IMR-90 (cell line): ENCODE measurements around the gene CBX6. TPM values are rescaled to one million over a fixed set of nuclear protein-coding genes. Genes with fewer than 3 reads are reported as not detected.

ENCODE experiments used
- ATAC-seq: fragments of 200-7000 bp; cut with Tn5 transposase; 2 replicates; pipeline ENCODE4 v1.9.1; 2020; ENCODE audit warnings: low read depth, mild to moderate bottlenecking, moderate library complexity
- BruUV-seq: library from RNA; stranded (reverse); fragments of 400-500 nt; replicated peaks from 2 replicates; lab custom pipeline; 2021; lab: Mats Ljungman, UMichigan
- CTCF ChIA-PET: fragments of 300-600 bp; formaldehyde crosslinking; extraction: SDS; loops from one replicate; lab custom pipeline; 2021; ENCODE audit warnings: antibody characterized with exemption; lab: Yijun Ruan, JAX
- POLR2A ChIA-PET: fragments of 300-600 bp; sonication (Branson Sonifier 250); formaldehyde crosslinking; loops from one replicate; lab custom pipeline; 2022; ENCODE audit warnings: antibody characterized with exemption; ENCODE audit not compliant: unreplicated experiment; lab: Charles Lee
- DNase-seq: peaks from one replicate; pipeline ENCODE4 v3.0.0; 2013
- H2AFZ ChIP-seq: replicated peaks from 2 replicates; pipeline ENCODE3; 2013; ENCODE audit warnings: low read length, mild to moderate bottlenecking; ENCODE audit not compliant: poor library complexity
- H2AK5ac ChIP-seq: 2 replicates; pipeline ENCODE4 v1.6.1; 2013; ENCODE audit warnings: low read depth, low read length, inconsistent platforms
- H2AK9ac ChIP-seq: replicated peaks from 2 replicates; pipeline ENCODE3; 2013; ENCODE audit warnings: mild to moderate bottlenecking, low read depth, low read length, moderate library complexity; ENCODE audit not compliant: poor library complexity
- H2BK120ac ChIP-seq: 2 replicates; pipeline ENCODE4 v1.6.1; 2013; ENCODE audit warnings: low read depth, low read length, inconsistent platforms
- H2BK15ac ChIP-seq: 3 replicates; pipeline ENCODE4 v1.6.1; 2013; ENCODE audit warnings: low read depth, low read length, inconsistent platforms
- H2BK20ac ChIP-seq: 2 replicates; pipeline ENCODE4 v1.6.1; 2013; ENCODE audit warnings: low read depth, mild to moderate bottlenecking, inconsistent platforms, low read length, moderate library complexity
- H2BK5ac ChIP-seq: 2 replicates; pipeline ENCODE4 v1.6.1; 2013; ENCODE audit warnings: mild to moderate bottlenecking, low read depth, low read length, inconsistent platforms; ENCODE audit not compliant: poor library complexity, severe bottlenecking
- H3K14ac ChIP-seq: replicated peaks from 2 replicates; pipeline ENCODE4 v1.6.1; 2013; ENCODE audit warnings: low read depth, low read length, inconsistent platforms
- H3K18ac ChIP-seq: 2 replicates; pipeline ENCODE4 v1.6.1; 2013; ENCODE audit warnings: low read depth, low read length, control low read depth
- H3K23ac ChIP-seq: 2 replicates; pipeline ENCODE4 v1.6.1; 2013; ENCODE audit warnings: low read depth, low read length, inconsistent platforms
- H3K27ac ChIP-seq: 2 replicates; pipeline ENCODE4 v1.5.1; 2013; ENCODE audit warnings: mild to moderate bottlenecking, control low read depth, low read length; ENCODE audit not compliant: insufficient read depth
- H3K27me3 ChIP-seq: 2 replicates; pipeline ENCODE4 v1.6.1; 2013; ENCODE audit warnings: low read length; ENCODE audit not compliant: control insufficient read depth, insufficient read depth
- H3K36me3 ChIP-seq: 2 replicates; pipeline ENCODE4 v1.6.1; 2013; ENCODE audit warnings: low read length, mixed read lengths; ENCODE audit not compliant: control insufficient read depth, insufficient read depth
- H3K4ac ChIP-seq: 2 replicates; pipeline ENCODE4 v1.6.1; 2013; ENCODE audit warnings: low read depth, low read length, inconsistent platforms
- H3K4me1 ChIP-seq: 2 replicates; pipeline ENCODE4 v1.6.1; 2013; ENCODE audit warnings: low read length, mixed read lengths; ENCODE audit not compliant: control insufficient read depth, insufficient read depth
- H3K4me2 ChIP-seq: 2 replicates; pipeline ENCODE4 v1.6.1; 2013; ENCODE audit warnings: low read depth, mild to moderate bottlenecking, control low read depth, low read length, moderate library complexity
- H3K4me3 ChIP-seq: 2 replicates; pipeline ENCODE4 v1.5.1; 2013; ENCODE audit warnings: low read depth, mild to moderate bottlenecking, control low read depth, low read length, moderate library complexity; ENCODE audit not compliant: insufficient read depth
- H3K56ac ChIP-seq: 2 replicates; pipeline ENCODE4 v1.6.1; 2013; ENCODE audit warnings: low read length, inconsistent platforms; ENCODE audit not compliant: insufficient read depth; ENCODE audit errors: extremely low read depth
- H3K79me1 ChIP-seq, 2 experiments: 2 replicates each; pipeline ENCODE4 v1.6.1; 2013; ENCODE audit warnings: low read length in 2 of 2, inconsistent platforms in 1 of 2, low read depth in 1 of 2
- H3K9ac ChIP-seq: 2 replicates; pipeline ENCODE4 v1.6.1; 2013; ENCODE audit warnings: low read depth, low read length, control low read depth
- H3K9me1 ChIP-seq: 2 replicates; pipeline ENCODE4 v1.6.1; 2013; ENCODE audit warnings: low read length, inconsistent platforms; ENCODE audit not compliant: insufficient read depth
- H3K9me3 ChIP-seq: 2 replicates; pipeline ENCODE4 v1.6.1; 2013; ENCODE audit warnings: low read length; ENCODE audit not compliant: control insufficient read depth, insufficient read depth
- H4K20me1 ChIP-seq: 2 replicates; pipeline ENCODE4 v1.6.1; 2013; ENCODE audit warnings: low read length, inconsistent platforms; ENCODE audit not compliant: insufficient read depth
- H4K5ac ChIP-seq: 2 replicates; pipeline ENCODE4 v1.6.1; 2013; ENCODE audit warnings: mild to moderate bottlenecking, low read depth, low read length, control low read depth
- H4K8ac ChIP-seq, 2 experiments: 2 replicates each; pipeline ENCODE4 v1.6.1; 2013; ENCODE audit warnings: low read depth in 2 of 2, low read length in 2 of 2, control low read depth in 1 of 2, inconsistent platforms in 1 of 2
- H4K91ac ChIP-seq: 2 replicates; pipeline ENCODE4 v1.6.1; 2013; ENCODE audit warnings: low read depth, low read length, inconsistent platforms; ENCODE audit not compliant: insufficient read depth
- FOS ChIP-seq: fragments of 150-350 bp; IDR thresholded peaks from 2 replicates; pipeline ENCODE4 v1.6.1; 2016; ENCODE audit warnings: low read depth, low read length
- RFX5 ChIP-seq: IDR thresholded peaks from 2 replicates; pipeline ENCODE4 v1.8.0; 2012; ENCODE audit warnings: low read depth, mild to moderate bottlenecking, low read length, moderate library complexity
- WGBS, 2 experiments: methylation state at CpG; one replicate each; pipeline versions ENCODE4 v1.1.5 to v1.1.7; 2013; ENCODE audit warnings: missing lambda C conversion rate in 2 of 2; ENCODE audit not compliant: insufficient read length in 1 of 2; ENCODE audit errors: extremely low coverage in 2 of 2; 5-methylcytosine and 5-hydroxymethylcytosine counted together
- dilution Hi-C: fragments of 300-500 bp; cut with HindIII; formaldehyde crosslinking; loops from one replicate; pipeline ENCODE4 v1.14.3; 2018; ENCODE audit warnings: low sequenced_read_pairs; ENCODE audit not compliant: unreplicated experiment
- in situ Hi-C: fragments of 300-500 bp; cut with MboI; formaldehyde crosslinking; loops from 3 replicates; pipeline ENCODE4 v1.14.3; 2019; ENCODE audit warnings: low sequenced_read_pairs, inconsistent platforms, mixed read lengths
- intact Hi-C: fragments of 100-400 bp; cut with micrococcal nuclease; formaldehyde crosslinking; loops from 2 replicates; pipeline ENCODE4 v1.10.0; 2022
- polyA plus RNA-seq, 3 experiments: library from polyadenylated mRNA; depleted of rRNA; stranded (reverse); fragments of >200 nt; gene quantifications; 2 replicates each; pipeline ENCODE4 v1.2.3, GENCODE V29; 2012; ENCODE audit warnings: low replicate concordance in 1 of 3
- total RNA-seq: library from RNA; depleted of rRNA; stranded (reverse); fragments of >200 nt; gene quantifications from 2 replicates; pipeline ENCODE4 v1.2.3, GENCODE V29; 2012

CBX6 gene
- total and polyA plus RNA-seq, 2 of the 4 experiments (the other 2 are of a cell fraction): 15.2 to 19.0 TPM

DNA sequence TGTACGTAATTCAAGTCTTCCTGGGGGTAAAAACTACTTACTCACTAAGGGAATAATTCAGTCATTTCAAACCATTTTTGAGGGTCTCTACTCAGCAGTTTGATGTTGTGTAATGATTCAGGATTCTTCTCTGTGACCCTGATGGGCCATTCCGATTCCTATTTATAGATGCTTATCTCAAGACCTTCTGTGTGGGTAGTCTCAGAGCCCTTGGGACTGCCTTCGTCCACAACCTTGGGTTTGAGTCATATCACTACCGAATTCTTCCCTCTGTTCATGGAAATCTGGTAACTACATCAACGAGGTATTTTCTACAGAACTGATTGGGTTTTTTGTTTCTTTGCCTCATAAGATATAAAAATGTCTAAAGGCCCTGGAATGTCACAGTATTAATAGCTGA lies 14.3 kb upstream of the CBX6 start:
- no peaks in the 10 kb centered on the region for H4K20me1 ChIP-seq
- dilution Hi-C loops: no loop called here
- H4K8ac ChIP-seq: no peak overlapping the region
- no peak overlapping the region for H2BK15ac ChIP-seq
- no peak overlapping the region for H2AFZ ChIP-seq
- no peak overlapping the region for H2BK5ac ChIP-seq
- H3K14ac ChIP-seq: no peak overlapping the region
- WGBS, 2 experiments: no CpG with 5 or more reads among the region's 5 CpGs
- ChIA-PET POLR2A (no interaction called here), CTCF (no interaction called here)
- intact Hi-C loops: no loop called here
- H2AK9ac ChIP-seq: no peak overlapping the region
- H3K4me2 ChIP-seq: no peak overlapping the region
- in situ Hi-C loops: no loop called here
- H3K27me3 ChIP-seq: peaks cover 5% of the 10 kb centered on the region
- H3K23ac ChIP-seq: no peak overlapping the region
- H3K56ac ChIP-seq: no peak overlapping the region
- H3K4ac ChIP-seq: no peak overlapping the region
- ATAC-seq (no peak), DNase-seq (no peak)
- H3K9me3 ChIP-seq: no peaks in the 10 kb centered on the region
- H3K27ac ChIP-seq: no peak overlapping the region
- no peak overlapping the region for H2BK20ac ChIP-seq
- no peak overlapping the region for H2BK120ac ChIP-seq
- no peak overlapping the region for H2AK5ac ChIP-seq
- H3K4me3 ChIP-seq: no peak overlapping the region
- BruUV-seq: no TSS peak
- no peak overlapping the region for H3K18ac ChIP-seq
- no peaks in the 10 kb centered on the region for H3K36me3 ChIP-seq
- H3K9me1 ChIP-seq: peaks cover 14% of the 10 kb centered on the region
- no peak overlapping the region for H4K91ac ChIP-seq
- H3K4me1 ChIP-seq: peaks cover 14% of the 10 kb centered on the region
- TF ChIP-seq RFX5 (no peak), FOS (no peak)
- H3K9ac ChIP-seq: no peak overlapping the region
- no peak overlapping the region for H4K5ac ChIP-seq
- H3K79me1 ChIP-seq: no peaks in the 10 kb centered on the region
